Neural progenitor cell (in vitro differentiated cells): ENCODE data around the gene ZNF829.

Experiments used
- EZH2 ChIP-seq: fragments of 200-600 bp; sonication (generic); IDR thresholded peaks from 2 replicates; pipeline ENCODE4 v1.6.1; 2017; ENCODE audit warnings: antibody characterized with exemption, mild to moderate bottlenecking, moderate library complexity
- EZH2phosphoT487 ChIP-seq: fragments of 200-600 bp; sonication (generic); IDR thresholded peaks from 2 replicates; pipeline ENCODE4 v1.6.1; 2017; ENCODE audit warnings: antibody characterized with exemption
- TF ChIP-seq, protein P1 (sequence below): fragments of 200-600 bp; sonication (generic); IDR thresholded peaks from 2 replicates; pipeline ENCODE4 v1.5.1; 2017; ENCODE audit warnings: antibody characterized with exemption, mild to moderate bottlenecking

DNA sequence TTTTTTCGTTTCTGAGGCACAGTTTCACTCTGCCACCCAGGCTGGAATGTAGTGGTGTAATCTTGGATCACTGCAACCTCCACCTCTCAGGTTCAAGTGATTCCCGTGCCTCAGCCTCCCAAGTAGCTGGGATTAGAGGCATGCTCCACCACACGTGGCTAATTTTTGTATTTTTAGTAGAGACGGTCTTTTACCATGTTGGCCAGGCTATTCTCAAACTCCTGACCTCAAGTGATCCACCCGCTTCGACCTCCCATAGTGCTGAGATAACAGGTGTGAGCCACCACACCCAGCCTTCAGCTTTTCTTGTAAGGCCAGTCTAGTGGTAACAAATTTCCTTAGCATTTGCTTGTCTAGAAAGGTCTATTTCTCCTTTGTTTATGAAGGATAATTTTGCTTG lies 46.3 kb upstream of the ZNF829 start:
- TF ChIP-seq EZH2phosphoT487 (no peak), EZH2 (no peak)
- TF ChIP-seq, protein P1, sequence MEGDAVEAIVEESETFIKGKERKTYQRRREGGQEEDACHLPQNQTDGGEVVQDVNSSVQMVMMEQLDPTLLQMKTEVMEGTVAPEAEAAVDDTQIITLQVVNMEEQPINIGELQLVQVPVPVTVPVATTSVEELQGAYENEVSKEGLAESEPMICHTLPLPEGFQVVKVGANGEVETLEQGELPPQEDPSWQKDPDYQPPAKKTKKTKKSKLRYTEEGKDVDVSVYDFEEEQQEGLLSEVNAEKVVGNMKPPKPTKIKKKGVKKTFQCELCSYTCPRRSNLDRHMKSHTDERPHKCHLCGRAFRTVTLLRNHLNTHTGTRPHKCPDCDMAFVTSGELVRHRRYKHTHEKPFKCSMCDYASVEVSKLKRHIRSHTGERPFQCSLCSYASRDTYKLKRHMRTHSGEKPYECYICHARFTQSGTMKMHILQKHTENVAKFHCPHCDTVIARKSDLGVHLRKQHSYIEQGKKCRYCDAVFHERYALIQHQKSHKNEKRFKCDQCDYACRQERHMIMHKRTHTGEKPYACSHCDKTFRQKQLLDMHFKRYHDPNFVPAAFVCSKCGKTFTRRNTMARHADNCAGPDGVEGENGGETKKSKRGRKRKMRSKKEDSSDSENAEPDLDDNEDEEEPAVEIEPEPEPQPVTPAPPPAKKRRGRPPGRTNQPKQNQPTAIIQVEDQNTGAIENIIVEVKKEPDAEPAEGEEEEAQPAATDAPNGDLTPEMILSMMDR: no peak
